Fibroblast of the conjunctiva (primary cell): Measurements from ENCODE around the gene MRPS5.

Experiments
- DNase-seq: peaks from one replicate; pipeline ENCODE4 v3.0.0-alpha.2; 2010; ENCODE audit warnings: low read depth

MRPS5 gene

DNA sequence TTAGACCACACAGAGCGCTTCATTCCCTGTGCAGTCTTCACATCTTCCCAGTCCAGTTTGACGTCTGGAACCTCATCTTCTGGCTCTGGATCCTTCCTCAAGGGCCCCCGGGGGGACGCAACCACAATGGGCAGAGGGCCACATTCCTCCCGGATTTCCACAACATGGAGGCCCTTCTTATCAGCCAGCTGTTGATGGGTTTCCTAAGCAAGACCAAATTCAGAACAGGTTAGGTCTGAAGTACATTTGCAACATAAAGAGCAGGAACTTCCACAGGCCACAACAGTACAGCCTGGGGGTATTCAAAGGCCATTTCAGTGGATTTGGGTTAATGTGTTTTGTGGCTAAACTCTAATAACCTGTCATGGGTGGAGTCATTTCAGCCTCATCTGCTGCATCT is 34.2 kb downstream of the MRPS5 start:
- no peak for DNase-seq

GRCh38 chr2:95086017-95086416 is 35.6 kb downstream of the MRPS5 start:
- DNase-seq = no peak

DNA sequence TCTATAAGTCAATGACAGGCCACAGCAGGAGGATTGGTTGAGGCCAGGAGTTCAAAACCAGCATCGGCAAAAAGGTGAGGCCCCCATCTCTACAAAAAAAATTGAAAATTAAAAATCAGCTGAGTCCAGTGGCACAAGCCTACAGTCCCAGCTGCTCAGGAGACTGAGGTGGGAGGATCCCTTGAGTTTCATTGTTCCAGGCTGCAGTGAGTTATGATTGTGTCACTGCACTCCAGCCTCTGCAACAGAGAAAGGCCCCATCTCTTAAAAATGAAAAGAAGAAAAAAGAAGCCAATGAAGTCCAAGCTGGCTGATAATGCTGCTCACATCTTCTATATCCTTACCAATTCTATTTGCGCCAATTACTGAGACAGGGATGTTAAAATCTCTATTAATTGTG is 39.1 kb downstream of the MRPS5 start:
- DNase-seq = no peak

- DNase-seq = no peak
Observed at GRCh38 chr2:95079199-95079683, 42.4 kb downstream of the MRPS5 start.

DNA sequence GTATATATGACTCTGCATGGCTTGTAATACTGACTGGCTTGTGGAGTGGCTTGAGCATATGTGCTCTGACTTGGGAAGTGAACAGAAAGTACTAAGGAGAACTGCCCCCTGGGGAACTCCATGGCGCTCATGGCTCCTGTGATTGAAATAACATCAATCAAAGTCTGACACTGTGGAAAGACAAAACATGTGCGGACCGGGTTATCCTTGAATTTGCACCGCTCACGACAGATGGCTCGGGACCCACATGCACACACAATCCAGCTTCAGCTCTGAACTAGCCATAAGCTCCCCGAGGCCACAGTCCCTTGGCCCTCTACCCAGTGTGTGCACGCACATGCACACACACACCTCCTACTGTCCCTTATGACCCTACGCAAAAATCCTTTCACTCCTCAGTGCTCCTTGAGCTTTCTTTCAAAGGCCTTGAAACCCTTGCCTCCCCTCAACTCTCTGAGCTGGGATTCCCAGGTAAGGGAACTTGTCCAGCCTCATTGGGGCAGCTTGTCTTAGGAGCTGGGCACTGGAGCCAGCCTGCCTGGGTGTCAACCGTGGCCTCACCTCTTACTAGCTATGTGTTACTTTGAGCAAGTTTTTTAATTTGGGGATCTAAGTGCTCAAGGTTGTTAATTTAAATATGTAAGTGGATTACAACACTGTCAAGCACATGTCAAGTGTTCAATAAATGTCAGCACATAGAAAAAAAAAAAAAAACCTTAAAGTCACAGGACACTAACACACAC is 43.6 kb downstream of the MRPS5 start:
- DNase-seq = no peak

GRCh38 chr2:95077530-95077825 is 44.1 kb downstream of the MRPS5 start:
- DNase-seq = no peak

DNA sequence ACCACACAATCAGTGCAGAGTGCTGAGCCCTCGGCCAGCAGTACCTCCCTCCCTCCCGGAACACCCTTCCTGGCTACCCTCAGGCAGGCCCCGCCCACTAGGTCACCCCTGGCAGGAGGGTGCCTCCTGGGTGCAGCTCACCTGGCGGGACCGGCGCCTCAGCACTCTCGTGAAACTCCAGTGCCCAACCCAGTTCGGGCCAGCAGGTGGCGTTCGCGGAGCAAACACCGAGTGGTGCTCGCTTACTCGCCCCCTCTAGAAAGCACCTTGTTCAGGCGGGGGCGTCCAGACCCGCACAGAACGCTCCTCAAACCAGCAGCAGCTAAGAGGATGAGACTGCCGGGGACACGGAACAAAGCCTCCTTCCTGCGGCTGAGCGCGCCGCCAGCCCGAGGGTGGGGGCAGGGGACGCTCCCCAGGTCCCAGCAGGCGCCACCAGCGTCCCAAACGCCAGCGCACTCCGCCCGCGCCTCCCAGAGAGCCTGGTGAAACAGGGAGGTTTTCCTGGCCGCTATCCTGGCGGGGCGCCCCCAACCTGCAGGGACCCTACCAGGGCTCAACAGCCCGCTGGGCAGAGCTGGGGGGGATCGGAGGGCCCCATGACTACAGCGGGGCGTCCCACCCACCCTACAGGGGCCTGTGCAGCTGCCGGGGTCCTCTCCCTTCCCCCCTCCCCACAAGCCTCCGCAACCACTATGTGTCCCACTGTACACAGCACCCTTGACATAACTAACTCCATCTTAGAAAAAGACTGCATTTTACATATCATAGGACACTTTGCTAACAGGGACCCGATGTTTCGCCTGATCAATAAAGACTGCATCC is 44.7 kb downstream of the MRPS5 start:
- DNase-seq = peak; percentile 10

- no peak for DNase-seq
Observed at GRCh38 chr2:95075440-95076132, 46.0 kb downstream of the MRPS5 start.

GRCh38 chr2:95074663-95075439 is 46.8 kb downstream of the MRPS5 start:
- DNase-seq = no peak

DNA sequence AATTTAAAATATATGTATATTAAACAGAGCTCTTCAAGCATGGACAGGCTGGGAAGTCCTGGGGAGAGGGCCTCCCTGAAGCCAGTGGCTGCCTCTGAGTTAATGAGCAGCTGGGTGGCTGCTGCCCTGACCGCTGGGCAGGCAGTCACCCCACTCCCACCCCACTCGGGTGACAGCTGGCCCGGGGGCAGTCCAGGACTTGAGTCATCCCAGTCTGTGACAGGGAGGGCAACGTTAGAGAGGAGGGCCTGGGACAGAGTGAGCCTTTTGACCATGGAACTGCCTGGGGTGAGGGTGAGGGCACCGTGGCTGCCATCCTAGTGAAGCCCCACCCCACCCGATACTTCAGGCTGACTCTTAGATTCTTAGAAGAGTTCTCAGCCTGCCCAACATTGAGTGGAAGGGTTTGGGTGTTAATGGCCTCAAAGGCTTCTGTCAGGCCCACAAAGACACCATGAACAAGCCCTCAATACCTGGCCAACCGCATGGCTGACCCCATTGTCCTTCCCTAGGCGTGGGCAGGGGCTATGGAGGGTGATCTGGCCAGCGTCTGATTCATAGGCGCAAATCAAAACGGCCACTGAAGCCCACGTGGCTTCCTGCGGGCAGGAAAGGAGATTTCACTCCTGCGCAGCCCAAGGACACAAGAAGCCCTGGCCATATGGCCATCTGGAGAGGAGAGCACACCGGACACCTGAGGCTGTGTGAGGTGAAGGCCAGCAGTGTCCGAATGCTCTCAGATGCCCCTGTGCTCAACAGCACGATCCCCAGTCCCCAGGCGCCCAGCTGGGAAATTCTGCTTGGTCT is 47.5 kb downstream of the MRPS5 start:
- DNase-seq = no peak

GRCh38 chr2:95072424-95072823 is 49.2 kb downstream of the MRPS5 start:
- DNase-seq = no peak

DNA sequence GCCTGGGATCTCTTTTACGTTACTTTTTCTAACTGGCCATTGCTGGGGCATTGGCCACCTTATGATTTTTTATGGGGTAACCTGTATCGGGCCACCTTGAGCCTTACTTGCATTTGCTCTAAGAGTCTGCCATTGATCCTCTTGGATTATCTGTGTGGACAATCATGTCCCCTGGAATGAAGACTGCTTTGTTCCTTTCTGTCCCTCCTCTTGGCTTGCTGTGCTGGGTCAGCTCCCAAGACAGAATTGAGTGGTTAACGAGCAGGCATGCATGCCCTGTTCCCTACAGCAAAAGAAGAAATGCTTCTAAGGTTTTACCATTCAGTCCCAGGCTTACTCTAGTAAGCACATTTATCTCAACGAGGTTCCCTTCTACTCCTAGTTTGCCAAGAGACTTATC is 49.8 kb downstream of the MRPS5 start:
- DNase-seq = no peak

DNA sequence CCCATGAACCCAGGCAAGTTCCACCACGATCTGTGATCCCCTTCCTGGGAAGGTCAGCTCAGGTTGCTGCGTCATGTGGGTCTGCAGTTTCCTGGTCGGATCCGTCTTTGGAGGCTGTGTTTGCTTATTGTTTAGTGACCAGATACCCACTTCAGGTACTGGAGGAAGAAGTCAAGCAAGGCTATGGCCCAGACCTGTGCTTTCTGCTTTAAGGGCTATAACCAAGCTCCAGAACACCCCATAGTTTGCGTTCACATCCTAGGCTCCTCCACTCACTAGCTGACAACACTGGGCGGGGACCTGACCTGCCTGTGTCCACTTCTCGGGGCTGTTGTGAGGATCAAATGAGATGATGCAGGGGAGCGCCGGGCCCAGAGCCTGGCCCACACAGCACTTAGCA is 52.1 kb downstream of the MRPS5 start:
- DNase-seq = no peak

- DNase-seq = no peak
Observed at GRCh38 chr2:95068256-95068655, 53.4 kb downstream of the MRPS5 start.

- DNase-seq = no peak
Observed at GRCh38 chr2:95063086-95063958, 58.3 kb downstream of the MRPS5 start.

DNA sequence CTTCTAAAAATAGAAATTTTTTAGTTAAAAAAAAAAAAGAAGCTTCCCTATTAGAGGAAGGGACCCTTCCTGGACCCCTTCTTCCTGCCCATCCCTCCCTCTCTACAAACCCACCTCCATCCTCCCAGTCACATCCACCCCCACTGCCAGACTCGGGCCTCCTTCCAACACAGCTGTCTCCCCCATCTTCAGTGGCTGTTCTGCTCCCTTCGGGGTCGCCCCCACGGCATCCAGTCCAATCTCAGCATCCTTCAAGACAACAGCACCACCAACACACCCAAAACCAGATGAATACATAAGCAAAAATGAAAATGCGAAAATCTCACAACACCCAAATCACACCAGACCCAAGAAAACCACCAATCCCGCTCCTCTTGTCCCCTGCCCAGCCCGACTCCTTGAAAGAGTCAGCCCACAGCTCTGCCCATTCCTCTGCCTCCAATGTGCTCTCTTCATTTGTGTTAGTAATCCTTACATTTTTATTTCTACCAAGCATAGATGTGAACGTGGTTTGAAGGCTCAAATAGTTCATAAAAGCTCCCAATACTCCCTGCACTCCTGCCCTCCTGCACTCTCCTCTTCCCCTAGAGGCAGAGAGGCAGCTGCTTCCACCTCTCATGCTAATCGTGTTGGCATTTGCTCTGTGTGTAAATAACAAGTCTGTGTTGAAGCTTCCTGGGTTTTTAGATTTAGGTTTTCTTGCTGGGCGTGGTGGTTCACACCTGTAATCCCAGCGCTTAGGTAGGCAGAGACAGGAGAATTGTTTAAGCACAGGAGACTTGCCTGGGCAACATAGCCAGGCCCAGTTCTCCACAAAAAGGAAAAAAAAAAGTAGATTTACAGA is 59.1 kb downstream of the MRPS5 start:
- DNase-seq = no peak

GRCh38 chr2:95061601-95062183 is 59.9 kb downstream of the MRPS5 start:
- no peak for DNase-seq

DNA sequence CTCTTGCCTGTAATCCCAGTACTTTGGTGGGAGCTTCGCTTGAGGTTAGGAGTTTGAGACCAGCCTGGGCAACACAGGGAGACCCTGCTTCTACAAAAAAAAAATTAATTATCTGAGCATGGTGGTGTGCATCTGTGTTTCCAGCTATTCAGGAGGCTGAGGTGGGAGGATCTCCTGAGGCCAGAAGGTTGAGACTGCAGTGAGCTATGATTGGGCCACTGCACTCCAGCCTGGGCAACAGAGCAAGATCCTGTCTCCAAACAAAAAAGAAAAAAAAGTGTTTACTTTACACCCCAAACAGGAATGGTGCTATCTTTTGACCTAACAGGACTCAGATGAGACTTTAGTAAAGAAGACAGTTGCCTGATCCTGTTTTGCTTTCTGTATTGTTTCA is 60.5 kb downstream of the MRPS5 start:
- no peak for DNase-seq
